Dedifferentiated amniotic fluid mesenchymal stem cell (primary cell): ENCODE measurements around the gene SHISAL2B.
"Not testable (repeated sequence)": the region's sequence is repeated elsewhere in the genome, so short reads cannot be mapped to it uniquely, and the experiment has no call there.

Experiments used
- DNase-seq: peaks from one replicate; pipeline ENCODE4 v3.0.0-alpha.2; 2016; ENCODE audit errors: extremely low spot score

The SHISAL2B gene

DNA sequence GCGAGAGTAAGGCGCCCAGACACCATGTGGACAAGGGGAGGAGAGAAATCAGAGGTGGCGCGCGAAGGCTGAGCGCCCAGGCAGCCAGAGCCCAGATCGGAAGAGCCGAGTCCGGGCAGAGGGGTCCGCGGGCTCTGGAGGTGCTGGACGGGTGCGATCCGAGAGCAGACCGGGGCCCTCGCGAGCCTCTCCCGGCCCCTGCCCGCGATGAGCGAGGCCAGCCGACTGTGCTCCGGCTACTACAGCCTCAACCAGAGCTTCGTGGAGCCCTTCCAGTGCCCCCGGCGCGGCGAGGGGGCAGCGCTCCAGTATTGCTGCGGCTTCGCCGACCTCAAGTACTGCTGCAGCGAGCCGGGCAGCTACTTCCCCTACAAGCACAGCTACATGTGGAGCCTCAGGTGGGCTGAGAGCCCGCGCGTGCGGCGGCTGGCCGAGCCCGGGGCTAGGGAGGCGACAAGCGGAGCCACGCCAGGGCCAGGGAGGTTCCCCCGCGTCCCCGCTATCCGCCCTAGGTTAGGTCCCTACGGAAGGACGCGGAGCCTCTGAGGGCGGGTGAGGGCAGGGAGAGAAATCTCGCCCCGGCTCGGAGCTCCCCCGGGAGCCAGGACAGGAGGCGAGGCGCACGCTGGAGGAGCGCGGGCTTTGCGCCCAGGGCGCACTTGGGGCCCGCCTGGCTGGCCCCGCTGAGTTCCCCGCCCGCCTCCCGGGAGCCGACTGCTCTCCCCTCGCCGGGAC lies at the start of gene SHISAL2B:
Gene SHISAL2B, plus strand, starts transcription at position 87 of the 735 bp plus-strand sequence. Its CDS starts 121 bp downstream, at position 208.
- DNase-seq, result no peak

GRCh38 chr5:64644831-64645230 lies 45.5 kb upstream of the SHISAL2B start:
- DNase-seq, result no peak

DNA sequence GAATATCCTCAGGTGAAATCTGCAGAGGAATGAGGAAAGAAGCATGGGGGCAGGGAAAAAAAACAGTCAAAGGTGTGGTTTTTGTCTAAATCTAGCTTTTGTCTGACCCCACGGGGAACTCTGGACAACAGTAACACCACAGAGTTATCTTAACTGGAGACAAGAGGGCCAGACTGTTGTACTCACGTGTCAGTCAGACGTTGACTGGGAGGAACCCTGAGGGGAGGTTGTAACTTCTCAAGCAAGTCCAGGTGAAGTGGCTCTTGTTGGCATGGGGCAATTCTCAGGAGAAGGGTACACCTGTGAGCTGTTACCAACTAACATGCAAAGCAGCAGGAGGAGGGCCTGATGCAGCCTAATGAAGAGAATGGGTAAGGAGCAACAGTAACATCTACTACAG lies 44.1 kb upstream of the SHISAL2B start:
- DNase-seq, result no peak

DNA sequence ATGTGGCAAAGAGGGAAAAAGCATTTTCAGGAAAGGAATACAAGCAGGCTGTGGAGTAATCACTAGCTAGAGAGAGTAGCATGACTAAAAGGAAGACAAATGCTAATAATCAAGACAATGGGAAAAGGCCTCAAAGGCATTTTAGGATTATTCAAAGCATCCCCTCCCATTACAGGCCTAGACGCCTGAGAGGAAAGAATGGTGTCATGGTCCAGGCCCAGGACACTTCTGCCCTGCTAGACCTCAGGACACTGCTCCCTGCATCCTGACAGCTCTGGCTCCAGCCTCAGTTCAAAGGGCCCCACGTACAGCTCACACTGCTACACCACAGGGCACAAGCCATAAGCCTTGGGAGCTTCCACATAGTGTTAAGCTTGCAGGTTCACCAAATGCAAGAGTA lies 40.8 kb upstream of the SHISAL2B start:
- no peak for DNase-seq

DNA sequence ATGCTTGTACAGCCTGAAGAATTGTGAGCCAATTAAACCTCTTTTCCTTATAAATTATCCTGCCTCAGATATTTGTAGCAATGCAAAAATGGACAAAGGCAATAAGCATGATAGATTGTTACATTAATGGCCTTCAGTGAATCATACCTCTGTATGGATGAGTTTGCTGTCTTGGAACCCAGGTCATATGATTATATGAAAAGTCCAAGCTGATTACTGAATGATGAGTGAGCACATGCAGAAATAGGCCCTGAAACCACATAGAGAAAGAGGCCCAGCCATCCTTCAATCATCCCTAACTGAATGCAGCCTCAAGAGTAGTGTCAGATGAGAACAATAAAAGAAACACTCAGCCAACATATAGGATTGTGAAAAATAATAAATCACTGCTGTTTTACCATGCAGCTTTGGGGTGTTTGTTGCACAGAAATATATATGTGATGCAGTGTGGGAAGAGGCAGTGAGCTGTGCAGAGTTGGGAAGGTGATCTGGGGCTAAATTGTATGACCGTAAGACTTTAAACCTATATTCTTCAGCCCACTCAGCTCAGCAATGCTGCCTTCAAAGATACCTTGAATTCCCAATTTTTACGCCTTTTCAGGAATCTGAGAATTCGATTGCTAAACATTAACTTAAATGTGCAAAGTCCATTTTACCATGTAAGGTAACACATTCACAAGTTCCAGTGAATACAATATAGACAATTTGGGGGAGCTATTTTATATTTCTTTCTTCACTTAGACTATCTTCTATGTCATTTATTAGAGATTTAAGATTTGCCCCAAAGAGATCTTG lies 36.3 kb upstream of the SHISAL2B start:
- no peak for DNase-seq

DNA sequence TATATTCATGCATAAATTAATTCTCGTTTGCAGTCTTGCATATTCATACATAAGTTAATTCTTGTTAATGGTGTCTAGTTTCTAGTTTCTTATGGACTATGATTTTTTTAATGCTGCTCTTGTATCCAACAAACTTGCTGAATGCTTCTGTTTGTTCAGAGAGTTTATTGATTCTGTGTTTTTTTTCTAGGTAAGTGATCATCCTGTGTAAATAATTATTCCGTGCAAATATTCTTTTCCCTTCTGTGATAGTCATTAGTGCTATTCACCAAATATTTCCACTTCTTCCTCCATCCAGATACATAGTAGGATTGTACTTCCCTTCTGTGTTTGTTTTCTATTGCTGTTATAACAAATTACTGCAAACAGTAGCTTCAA lies 35.8 kb upstream of the SHISAL2B start:
- no peak for DNase-seq

GRCh38 chr5:64655596-64655995 lies 34.7 kb upstream of the SHISAL2B start:
- DNase-seq, result no peak

DNA sequence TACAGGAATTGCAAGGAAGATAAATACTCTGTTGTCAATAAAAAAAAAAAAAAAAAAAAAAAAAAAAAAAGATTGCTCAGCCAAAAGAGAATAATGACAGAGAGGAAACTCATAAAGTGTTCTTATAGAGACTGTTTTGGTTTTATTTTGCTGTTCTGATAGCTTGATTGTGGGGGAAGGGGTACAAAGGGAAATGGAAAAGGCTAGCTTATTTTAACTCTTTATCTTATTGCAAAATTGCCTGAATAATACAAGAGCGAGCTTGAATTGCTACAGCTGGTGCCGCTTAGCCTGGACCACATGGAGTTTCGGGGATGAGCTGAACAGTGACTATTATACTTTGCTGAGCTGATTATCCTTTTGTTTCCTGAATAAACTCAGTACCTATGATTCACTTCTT lies 31.0 kb upstream of the SHISAL2B start:
- no peak for DNase-seq

DNA sequence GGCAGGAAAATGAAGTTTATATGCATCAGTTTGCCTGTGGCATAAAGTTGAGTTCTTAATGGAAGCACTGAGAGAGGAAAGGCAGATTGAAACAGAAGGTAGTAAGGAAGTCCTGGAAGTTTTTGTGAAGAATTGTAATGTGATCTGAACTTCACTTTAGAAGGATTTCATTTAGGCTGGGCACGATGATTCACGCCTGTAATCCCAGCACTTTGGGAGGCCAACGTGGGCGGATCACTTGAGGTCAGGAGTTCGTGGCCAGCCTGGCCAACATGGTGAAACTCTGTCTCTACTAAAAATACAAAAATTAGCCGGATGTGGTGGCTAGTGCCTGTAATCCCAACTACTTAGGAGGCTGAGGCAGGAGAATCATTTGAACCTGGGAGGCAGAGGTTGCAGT lies 27.1 kb upstream of the SHISAL2B start:
- DNase-seq, result not testable (repeated sequence)

DNA sequence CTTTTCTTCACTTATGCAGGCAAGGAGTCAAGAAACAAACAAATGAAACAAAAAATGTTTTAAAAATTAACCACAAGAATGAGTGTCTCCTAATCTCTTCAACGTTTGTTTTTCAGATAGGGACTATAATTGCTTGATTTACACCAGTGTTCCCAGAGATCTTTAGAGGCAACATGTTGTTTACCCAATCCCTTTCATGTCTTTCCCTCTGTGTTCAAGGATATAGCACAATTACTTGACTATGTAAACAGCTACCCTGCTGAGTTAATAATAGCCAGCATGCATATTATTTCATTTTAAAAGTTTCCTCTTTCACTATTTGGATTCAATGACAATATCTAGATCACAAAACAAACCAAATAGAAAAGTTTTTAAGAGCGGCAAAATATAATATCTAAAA lies 25.1 kb upstream of the SHISAL2B start:
- no peak for DNase-seq

GRCh38 chr5:64666078-64666477 lies 24.2 kb upstream of the SHISAL2B start:
- no peak for DNase-seq

DNA sequence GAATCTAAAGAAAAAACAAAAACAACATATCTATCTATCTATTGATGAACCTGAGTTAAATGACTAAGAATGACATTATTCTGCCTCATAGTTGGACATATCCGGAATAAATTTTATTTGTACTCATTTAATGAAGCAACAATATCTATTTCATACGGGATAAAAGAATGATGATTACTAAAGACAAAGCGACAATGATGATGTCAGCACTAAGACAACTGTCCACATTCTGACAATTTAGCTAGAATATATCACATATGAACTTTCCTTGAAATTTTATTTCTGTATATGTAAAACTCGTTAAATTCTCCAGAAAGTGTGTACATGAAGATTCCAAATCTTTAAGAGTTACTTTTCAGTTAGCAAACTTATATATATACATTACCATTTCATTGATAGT lies 23.2 kb upstream of the SHISAL2B start:
- DNase-seq, result no peak

- DNase-seq, result no peak
These were observed 20.0 kb upstream of the SHISAL2B start for GRCh38 chr5:64670277-64670676.

DNA sequence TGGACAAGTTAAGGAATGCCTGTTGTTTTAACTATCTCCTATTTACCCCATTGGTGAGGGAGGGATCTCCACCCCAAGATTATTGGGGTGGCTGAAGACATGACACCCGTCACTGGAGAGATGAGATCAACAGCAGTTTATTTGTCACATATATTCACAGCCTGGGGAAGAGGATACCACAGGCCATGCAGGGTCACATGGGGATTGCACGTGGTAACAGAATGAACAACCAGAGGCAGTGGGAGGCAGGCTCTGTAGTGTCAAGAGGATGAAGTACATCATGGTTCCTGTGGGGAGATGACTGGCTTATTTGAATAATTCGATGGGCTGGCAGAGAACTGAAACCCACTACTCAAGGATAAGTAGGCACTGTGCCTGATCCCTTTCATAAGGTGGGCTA lies 18.6 kb upstream of the SHISAL2B start:
- no peak for DNase-seq

- no peak for DNase-seq
These were observed 11.9 kb upstream of the SHISAL2B start for GRCh38 chr5:64678374-64678773.

GRCh38 chr5:64680289-64680688 lies 10.0 kb upstream of the SHISAL2B start:
- DNase-seq, result no peak

DNA sequence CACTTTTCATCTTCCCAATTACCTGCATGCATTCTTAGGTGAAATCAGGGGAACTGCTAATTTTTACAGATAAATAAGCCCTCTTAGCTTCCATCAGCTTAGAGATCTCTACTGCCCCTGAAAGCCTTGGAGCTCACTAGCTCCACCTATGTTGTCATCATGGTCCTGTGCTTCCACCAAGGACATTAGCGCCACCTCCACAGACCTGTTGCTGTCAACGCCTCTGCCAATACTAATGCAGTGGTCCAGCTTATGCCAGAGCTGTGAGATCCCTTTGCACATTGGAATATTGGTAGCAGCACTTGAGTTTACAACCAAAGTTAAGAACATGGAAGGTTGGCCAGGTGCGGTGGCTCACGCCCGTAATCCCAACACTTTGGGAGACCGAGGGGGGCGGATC lies 7.7 kb upstream of the SHISAL2B start:
- no peak for DNase-seq

GRCh38 chr5:64685866-64686265 lies 4.4 kb upstream of the SHISAL2B start:
- DNase-seq, result no peak

- DNase-seq, result no peak
These were observed 1.9 kb upstream of the SHISAL2B start for GRCh38 chr5:64688391-64688790.

DNA sequence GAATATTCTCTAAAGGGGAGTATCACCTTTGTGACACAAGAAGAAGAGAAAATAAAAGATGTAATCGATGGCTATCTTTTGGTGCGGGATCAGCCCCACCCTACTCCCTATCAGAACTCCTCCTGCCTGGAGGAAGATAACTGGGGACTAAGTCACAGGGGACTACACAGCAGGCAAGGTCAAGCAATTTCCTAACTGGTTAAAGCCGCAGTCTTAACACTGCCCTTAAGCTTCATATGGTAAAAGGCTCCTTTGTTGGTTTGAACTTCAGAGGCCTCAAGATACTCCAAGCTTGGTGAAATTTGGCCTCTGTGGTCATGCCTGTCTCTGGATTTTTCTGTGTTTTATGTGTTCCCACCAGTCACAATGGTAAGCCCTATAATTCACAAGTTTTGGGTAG lies 1.3 kb upstream of the SHISAL2B start:
- no peak for DNase-seq

DNA sequence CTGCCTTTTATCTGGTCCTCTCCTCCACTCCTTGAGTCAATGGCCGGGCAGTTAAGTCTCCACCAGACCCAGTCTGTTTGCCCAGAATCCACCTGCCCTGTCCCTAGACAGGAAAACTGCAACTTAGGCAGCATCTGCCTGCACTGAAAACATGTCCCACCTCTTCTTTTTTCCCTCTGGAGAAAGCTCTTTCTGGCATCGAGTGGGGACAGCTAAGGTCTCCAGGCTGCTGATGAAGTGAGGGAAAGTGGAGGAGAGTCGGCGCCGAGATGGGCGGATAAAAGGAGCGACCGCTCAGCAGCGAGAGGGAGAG lies 243 bp upstream of the SHISAL2B start:
- no peak for DNase-seq

DNA sequence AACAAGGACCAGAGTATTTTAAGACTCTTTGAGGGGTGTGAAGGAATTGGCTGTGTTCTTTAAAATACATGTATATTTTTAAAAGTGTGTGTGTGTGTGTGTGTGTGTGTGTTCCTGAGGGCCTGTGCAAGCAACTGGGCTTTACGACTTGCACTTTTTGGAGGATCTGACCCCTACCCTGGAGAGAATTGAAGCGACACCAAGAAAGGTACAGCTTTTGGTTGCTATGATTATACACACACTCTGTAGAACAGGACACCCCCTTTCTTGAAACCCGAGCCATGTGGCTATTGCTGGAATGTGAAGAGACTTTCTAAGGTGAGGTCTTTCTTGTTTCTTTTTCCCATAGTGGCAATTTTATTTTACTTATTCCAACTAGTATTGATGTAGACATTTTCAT lies 988 bp downstream of the SHISAL2B start:
- DNase-seq, result no peak

- no peak for DNase-seq
These were observed 3.3 kb downstream of the SHISAL2B start for GRCh38 chr5:64693636-64694035.

GRCh38 chr5:64696414-64696813 lies 6.1 kb downstream of the SHISAL2B start:
- not testable (repeated sequence) for DNase-seq
